IPS DF 6.9 (cell line): ENCODE results near the gene NDUFB7.
"Not testable (repeated sequence)": the region's sequence is repeated elsewhere in the genome, so short reads cannot be mapped to it uniquely, and the experiment has no call there.

Experiments
- DNase-seq: peaks from one replicate; pipeline ENCODE4 v3.0.0-alpha.2; 2013; ENCODE audit warnings: low read depth, low spot score
- H3K27ac ChIP-seq: one replicate; pipeline ENCODE4 v1.5.1; 2013; ENCODE audit warnings: low read length, control low read depth
- H3K27me3 ChIP-seq: 2 replicates; pipeline ENCODE4 v1.6.1; 2013; ENCODE audit warnings: mild to moderate bottlenecking, low read length; ENCODE audit not compliant: control insufficient read depth, insufficient read depth
- H3K36me3 ChIP-seq: 2 replicates; pipeline ENCODE4 v1.6.1; 2013; ENCODE audit warnings: low read length; ENCODE audit not compliant: control insufficient read depth, insufficient read depth
- H3K4me1 ChIP-seq: 2 replicates; pipeline ENCODE4 v1.6.1; 2013; ENCODE audit warnings: low read length; ENCODE audit not compliant: control insufficient read depth, insufficient read depth
- H3K4me3 ChIP-seq: 2 replicates; pipeline ENCODE4 v1.5.1; 2013; ENCODE audit warnings: mild to moderate bottlenecking, low read length
- H3K9me3 ChIP-seq: 2 replicates; pipeline ENCODE4 v1.6.1; 2013; ENCODE audit warnings: low read length, inconsistent platforms; ENCODE audit not compliant: control insufficient read depth, insufficient read depth
- WGBS: extraction: QIAGEN DNeasy Blood & Tissue Kit; methylation state at CpG from one replicate; pipeline ENCODE4 v1.1.7; 2013; ENCODE audit warnings: mixed read lengths, missing lambda C conversion rate; ENCODE audit not compliant: insufficient read length, insufficient coverage; 5-methylcytosine and 5-hydroxymethylcytosine counted together

The NDUFB7 gene

GRCh38 chr19:14575428-14575980, 3.6 kb upstream of the NDUFB7 start:
- 100% methylated on average over 2 of the region's 6 CpGs for WGBS
- Histone ChIP-seq H3K27ac (no peak overlapping the region), H3K4me1 (peaks cover 2% of the 10 kb centered on the region; the same call in 1 of the 2 replicates), H3K9me3 (no peaks in the 10 kb centered on the region), H3K4me3 (no peak overlapping the region), H3K27me3 (no peaks in the 10 kb centered on the region), H3K36me3 (no peaks in the 10 kb centered on the region)
- DNase-seq: no peak

- no peak for DNase-seq
- peaks cover 2% of the 10 kb centered on the region; the same call in 1 of the 2 replicates for H3K4me1 ChIP-seq
- H3K27ac ChIP-seq: no peak overlapping the region
- peaks cover 2% of the 10 kb centered on the region; the same call in 1 of the 2 replicates for H3K36me3 ChIP-seq
- WGBS: no CpG with 5 or more reads among the region's 22 CpGs
- no peaks in the 10 kb centered on the region for H3K27me3 ChIP-seq
- peak overlapping the region; percentile 75 for H3K4me3 ChIP-seq
- no peaks in the 10 kb centered on the region for H3K9me3 ChIP-seq
Observed at GRCh38 chr19:14570864-14571527, 870 bp downstream of the NDUFB7 start.

GRCh38 chr19:14567079-14567478, 4.8 kb downstream of the NDUFB7 start:
- peaks cover 7% of the 10 kb centered on the region; the same call in 1 of the 2 replicates for H3K36me3 ChIP-seq
- no CpG with 5 or more reads among the region's 11 CpGs for WGBS
- no peak overlapping the region for H3K27ac ChIP-seq
- no peaks in the 10 kb centered on the region for H3K9me3 ChIP-seq
- peaks cover 13% of the 10 kb centered on the region for H3K4me1 ChIP-seq
- no peak overlapping the region for H3K4me3 ChIP-seq
- DNase-seq: no peak
- H3K27me3 ChIP-seq: no peaks in the 10 kb centered on the region

GRCh38 chr19:14566712-14567077, 5.2 kb downstream of the NDUFB7 start:
- Histone ChIP-seq H3K4me1 (peaks cover 13% of the 10 kb centered on the region), H3K27ac (no peak overlapping the region), H3K4me3 (no peak overlapping the region), H3K9me3 (no peaks in the 10 kb centered on the region), H3K36me3 (peaks cover 7% of the 10 kb centered on the region; the same call in 1 of the 2 replicates), H3K27me3 (no peaks in the 10 kb centered on the region)
- WGBS: no CpG with 5 or more reads among the region's 18 CpGs
- no peak for DNase-seq

- no peak overlapping the region for H3K27ac ChIP-seq
- no peak for DNase-seq
- no CpG with 5 or more reads among the region's 31 CpGs for WGBS
- peaks cover 13% of the 10 kb centered on the region for H3K4me1 ChIP-seq
- no peaks in the 10 kb centered on the region for H3K9me3 ChIP-seq
- H3K4me3 ChIP-seq: no peak overlapping the region
- H3K27me3 ChIP-seq: no peaks in the 10 kb centered on the region
- peaks cover 7% of the 10 kb centered on the region; the same call in 1 of the 2 replicates for H3K36me3 ChIP-seq
Observed at GRCh38 chr19:14565765-14566711, 5.8 kb downstream of the NDUFB7 start.

GRCh38 chr19:14565298-14565679, 6.6 kb downstream of the NDUFB7 start:
- no peak for DNase-seq
- peaks cover 13% of the 10 kb centered on the region for H3K4me1 ChIP-seq
- no CpG with 5 or more reads among the region's 22 CpGs for WGBS

GRCh38 chr19:14564652-14565297, 7.1 kb downstream of the NDUFB7 start:
- DNase-seq, H3K9me3 ChIP-seq, H3K36me3 ChIP-seq, H3K27me3 ChIP-seq, H3K27ac ChIP-seq, H3K4me3 ChIP-seq: not testable (repeated sequence)
- WGBS: no CpG with 5 or more reads among the region's 22 CpGs
- peaks cover 14% of the 10 kb centered on the region for H3K4me1 ChIP-seq

More at GRCh38 chr19:14565298-14565679, 6.6 kb downstream of the NDUFB7 start:
- Histone ChIP-seq H3K27ac (no peak overlapping the region), H3K36me3 (peaks cover 7% of the 10 kb centered on the region; the same call in 1 of the 2 replicates), H3K4me3 (no peak overlapping the region), H3K27me3 (no peaks in the 10 kb centered on the region), H3K9me3 (no peaks in the 10 kb centered on the region)

- peaks cover 14% of the 10 kb centered on the region for H3K4me1 ChIP-seq
- H3K27me3 ChIP-seq: no peaks in the 10 kb centered on the region
- H3K27ac ChIP-seq: no peak overlapping the region
- no peak for DNase-seq
- no peak overlapping the region for H3K4me3 ChIP-seq
- no peaks in the 10 kb centered on the region for H3K9me3 ChIP-seq
- no CpG with 5 or more reads among the region's 33 CpGs for WGBS
- peaks cover 7% of the 10 kb centered on the region; the same call in 1 of the 2 replicates for H3K36me3 ChIP-seq
Observed at GRCh38 chr19:14563989-14564651, 7.7 kb downstream of the NDUFB7 start.

GRCh38 chr19:14563590-14563926, 8.3 kb downstream of the NDUFB7 start:
- WGBS: no CpG with 5 or more reads among the region's 16 CpGs
- no peak for DNase-seq
- Histone ChIP-seq H3K27ac (no peak overlapping the region), H3K4me3 (no peak overlapping the region), H3K36me3 (peaks cover 7% of the 10 kb centered on the region; the same call in 1 of the 2 replicates), H3K27me3 (no peaks in the 10 kb centered on the region), H3K4me1 (peaks cover 16% of the 10 kb centered on the region), H3K9me3 (no peaks in the 10 kb centered on the region)
